Neural cell (in vitro differentiated cells): ENCODE data around the gene NKD1. TPM values are rescaled to one million over a fixed set of nuclear protein-coding genes. Genes with fewer than 3 reads are reported as not detected.

Experiments
- H2AFZ ChIP-seq: fragments of 200-600, 300-800 bp; sonication (generic), shearing (Covaris generic); 2 replicates; pipeline ENCODE4 v1.6.0; 2014; ENCODE audit warnings: low read depth, mild to moderate bottlenecking, antibody characterized with exemption, low read length, moderate library complexity
- H3F3A ChIP-seq: fragments of 200-600 bp; shearing (Covaris generic); 2 replicates; pipeline ENCODE4 v1.6.1; 2016; ENCODE audit warnings: mild to moderate bottlenecking, moderate library complexity, mixed read lengths, antibody characterized with exemption, low read length; ENCODE audit not compliant: insufficient read depth, poor library complexity, severe bottlenecking
- H3K27ac ChIP-seq: fragments of 200-600, 300-800 bp; sonication (generic), shearing (Covaris generic); 2 replicates; pipeline ENCODE4 v1.5.1; 2014; ENCODE audit warnings: mild to moderate bottlenecking, low read length, moderate library complexity
- H3K27me3 ChIP-seq: fragments of 300-800, 200-600 bp; sonication (generic), shearing (Covaris generic); 2 replicates; pipeline ENCODE4 v1.6.0; 2014; ENCODE audit warnings: mild to moderate bottlenecking, low read depth, low read length, moderate library complexity; ENCODE audit not compliant: insufficient read depth
- H3K36me3 ChIP-seq: fragments of 300-800, 200-600 bp; sonication (generic), shearing (Covaris generic); 2 replicates; pipeline ENCODE4 v1.5.1; 2014; ENCODE audit warnings: mild to moderate bottlenecking, antibody characterized with exemption, low read length, moderate library complexity; ENCODE audit not compliant: insufficient read depth
- H3K4me2 ChIP-seq: fragments of 300-800, 200-600 bp; sonication (generic), shearing (Covaris generic); 2 replicates; pipeline ENCODE4 v1.6.0; 2014; ENCODE audit warnings: mild to moderate bottlenecking, low read length
- H3K4me3 ChIP-seq: fragments of 300-800, 200-600 bp; sonication (generic), shearing (Covaris generic); 2 replicates; pipeline ENCODE4 v1.5.1; 2014; ENCODE audit warnings: mild to moderate bottlenecking, low read length, moderate library complexity
- H3K79me2 ChIP-seq: fragments of 200-600 bp; shearing (Covaris generic); replicated peaks from 2 replicates; pipeline ENCODE4 v1.6.0; 2014; ENCODE audit warnings: mild to moderate bottlenecking, low read length, moderate library complexity; ENCODE audit not compliant: insufficient read depth
- H3K9ac ChIP-seq: fragments of 300-800, 200-600 bp; sonication (generic), shearing (Covaris generic); 2 replicates; pipeline ENCODE4 v1.6.1; 2016; ENCODE audit warnings: mild to moderate bottlenecking, low read length, mixed read lengths
- H3K9me2 ChIP-seq: fragments of 200-600 bp; shearing (Covaris generic); 2 replicates; pipeline ENCODE4 v1.6.1; 2016; ENCODE audit warnings: mild to moderate bottlenecking, low read length, mixed read lengths; ENCODE audit not compliant: insufficient read depth
- H3K9me3 ChIP-seq: fragments of 200-600, 300-800 bp; sonication (generic), shearing (Covaris generic); 2 replicates; pipeline ENCODE4 v1.6.1; 2016; ENCODE audit warnings: mild to moderate bottlenecking, mixed run types, low read length, moderate library complexity, mixed read lengths
- H4K20me1 ChIP-seq: fragments of 200-600 bp; shearing (Covaris generic); 2 replicates; pipeline ENCODE4 v1.6.1; 2016; ENCODE audit warnings: mild to moderate bottlenecking, mixed run types; ENCODE audit not compliant: insufficient read depth
- EP300 ChIP-seq: fragments of 450-650 bp; conservative IDR thresholded peaks from 2 replicates; pipeline ENCODE4 v1.6.1; 2014; ENCODE audit warnings: antibody characterized with exemption, mild to moderate bottlenecking, moderate library complexity; ENCODE audit not compliant: poor library complexity, severe bottlenecking
- EZH2 ChIP-seq: fragments of 200-600, 300-800 bp; shearing (Covaris generic), sonication (generic); IDR thresholded peaks from 2 replicates; pipeline ENCODE4 v1.6.1; 2014; ENCODE audit warnings: antibody characterized with exemption, low read length, borderline replicate concordance, mild to moderate bottlenecking; ENCODE audit not compliant: insufficient read depth, poor library complexity, severe bottlenecking
- MXI1 ChIP-seq: fragments of 450-650 bp; conservative IDR thresholded peaks from 2 replicates; pipeline ENCODE4 v1.6.1; 2014; ENCODE audit warnings: antibody characterized with exemption, mild to moderate bottlenecking; ENCODE audit not compliant: poor library complexity, severe bottlenecking
- POLR2AphosphoS5 ChIP-seq: IDR thresholded peaks from 2 replicates; pipeline ENCODE4 v1.6.1; 2012
- RAD21 ChIP-seq: fragments of 450-650 bp; conservative IDR thresholded peaks from 2 replicates; pipeline ENCODE4 v1.6.1; 2014; ENCODE audit warnings: antibody characterized with exemption, mild to moderate bottlenecking, moderate library complexity
- SMC3 ChIP-seq: fragments of 450-650 bp; conservative IDR thresholded peaks from 2 replicates; pipeline ENCODE4 v1.6.1; 2014; ENCODE audit warnings: antibody characterized with exemption, mild to moderate bottlenecking, moderate library complexity; ENCODE audit not compliant: poor library complexity
- TAF1 ChIP-seq: IDR thresholded peaks from 2 replicates; pipeline ENCODE4 v1.6.1; 2012; ENCODE audit warnings: low read depth
- polyA plus RNA-seq: library from polyadenylated mRNA; depleted of rRNA; stranded (reverse); fragments of >200 nt; gene quantifications from 2 replicates; pipeline ENCODE4 v1.2.3, GENCODE V29; 2014
- TF ChIP-seq, protein P1 (sequence below): fragments of 450-650 bp; IDR thresholded peaks from 2 replicates; pipeline ENCODE4 v1.5.1; 2014; ENCODE audit warnings: antibody characterized with exemption, mild to moderate bottlenecking, moderate library complexity; ENCODE audit not compliant: poor library complexity, severe bottlenecking
- TF ChIP-seq, protein P2 (sequence below): IDR thresholded peaks from 2 replicates; pipeline ENCODE4 v1.6.1; 2012; ENCODE audit warnings: borderline replicate concordance

The NKD1 gene
- polyA plus RNA-seq, 1 donor from 2014 or later, result 1.1 TPM

- no peak overlapping the region for H3K9ac ChIP-seq
- no peak overlapping the region for H3K4me3 ChIP-seq
- TF ChIP-seq POLR2AphosphoS5 (no peak), SMC3 (no peak), EP300 (no peak), RAD21 (no peak), TAF1 (no peak), MXI1 (no peak), EZH2 (no peak)
- TF ChIP-seq, protein P1, sequence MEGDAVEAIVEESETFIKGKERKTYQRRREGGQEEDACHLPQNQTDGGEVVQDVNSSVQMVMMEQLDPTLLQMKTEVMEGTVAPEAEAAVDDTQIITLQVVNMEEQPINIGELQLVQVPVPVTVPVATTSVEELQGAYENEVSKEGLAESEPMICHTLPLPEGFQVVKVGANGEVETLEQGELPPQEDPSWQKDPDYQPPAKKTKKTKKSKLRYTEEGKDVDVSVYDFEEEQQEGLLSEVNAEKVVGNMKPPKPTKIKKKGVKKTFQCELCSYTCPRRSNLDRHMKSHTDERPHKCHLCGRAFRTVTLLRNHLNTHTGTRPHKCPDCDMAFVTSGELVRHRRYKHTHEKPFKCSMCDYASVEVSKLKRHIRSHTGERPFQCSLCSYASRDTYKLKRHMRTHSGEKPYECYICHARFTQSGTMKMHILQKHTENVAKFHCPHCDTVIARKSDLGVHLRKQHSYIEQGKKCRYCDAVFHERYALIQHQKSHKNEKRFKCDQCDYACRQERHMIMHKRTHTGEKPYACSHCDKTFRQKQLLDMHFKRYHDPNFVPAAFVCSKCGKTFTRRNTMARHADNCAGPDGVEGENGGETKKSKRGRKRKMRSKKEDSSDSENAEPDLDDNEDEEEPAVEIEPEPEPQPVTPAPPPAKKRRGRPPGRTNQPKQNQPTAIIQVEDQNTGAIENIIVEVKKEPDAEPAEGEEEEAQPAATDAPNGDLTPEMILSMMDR, result no peak
- TF ChIP-seq, protein P2, sequence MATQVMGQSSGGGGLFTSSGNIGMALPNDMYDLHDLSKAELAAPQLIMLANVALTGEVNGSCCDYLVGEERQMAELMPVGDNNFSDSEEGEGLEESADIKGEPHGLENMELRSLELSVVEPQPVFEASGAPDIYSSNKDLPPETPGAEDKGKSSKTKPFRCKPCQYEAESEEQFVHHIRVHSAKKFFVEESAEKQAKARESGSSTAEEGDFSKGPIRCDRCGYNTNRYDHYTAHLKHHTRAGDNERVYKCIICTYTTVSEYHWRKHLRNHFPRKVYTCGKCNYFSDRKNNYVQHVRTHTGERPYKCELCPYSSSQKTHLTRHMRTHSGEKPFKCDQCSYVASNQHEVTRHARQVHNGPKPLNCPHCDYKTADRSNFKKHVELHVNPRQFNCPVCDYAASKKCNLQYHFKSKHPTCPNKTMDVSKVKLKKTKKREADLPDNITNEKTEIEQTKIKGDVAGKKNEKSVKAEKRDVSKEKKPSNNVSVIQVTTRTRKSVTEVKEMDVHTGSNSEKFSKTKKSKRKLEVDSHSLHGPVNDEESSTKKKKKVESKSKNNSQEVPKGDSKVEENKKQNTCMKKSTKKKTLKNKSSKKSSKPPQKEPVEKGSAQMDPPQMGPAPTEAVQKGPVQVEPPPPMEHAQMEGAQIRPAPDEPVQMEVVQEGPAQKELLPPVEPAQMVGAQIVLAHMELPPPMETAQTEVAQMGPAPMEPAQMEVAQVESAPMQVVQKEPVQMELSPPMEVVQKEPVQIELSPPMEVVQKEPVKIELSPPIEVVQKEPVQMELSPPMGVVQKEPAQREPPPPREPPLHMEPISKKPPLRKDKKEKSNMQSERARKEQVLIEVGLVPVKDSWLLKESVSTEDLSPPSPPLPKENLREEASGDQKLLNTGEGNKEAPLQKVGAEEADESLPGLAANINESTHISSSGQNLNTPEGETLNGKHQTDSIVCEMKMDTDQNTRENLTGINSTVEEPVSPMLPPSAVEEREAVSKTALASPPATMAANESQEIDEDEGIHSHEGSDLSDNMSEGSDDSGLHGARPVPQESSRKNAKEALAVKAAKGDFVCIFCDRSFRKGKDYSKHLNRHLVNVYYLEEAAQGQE, result no peak
Measured at GRCh38 chr16:50534556-50534955, 13.6 kb upstream of the NKD1 start.

DNA sequence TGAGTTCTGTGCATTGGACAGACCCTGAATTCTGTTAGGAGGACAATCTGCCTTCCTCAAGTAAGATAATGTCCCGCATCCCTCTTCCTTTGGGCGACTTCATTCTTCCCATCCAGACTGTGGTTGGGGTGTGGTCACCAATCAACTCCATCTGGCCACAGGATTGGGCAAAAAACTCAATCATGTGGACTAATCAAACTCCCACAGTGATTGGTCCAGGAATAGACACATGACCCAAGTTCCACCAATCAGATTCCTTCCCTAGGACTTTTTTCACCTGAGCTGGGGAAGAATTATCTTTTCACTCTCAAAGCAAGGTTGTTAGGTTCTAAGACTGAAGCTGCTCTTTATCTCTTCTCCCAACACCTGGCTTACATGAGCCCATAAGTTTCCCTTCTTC is 13.2 kb upstream of the NKD1 start:
- no peak overlapping the region for H3K27ac ChIP-seq
- no peaks in the 10 kb centered on the region for H4K20me1 ChIP-seq
- no peak overlapping the region for H3K9ac ChIP-seq
- TF ChIP-seq POLR2AphosphoS5 (no peak), TAF1 (no peak), SMC3 (no peak)
- H3K9me2 ChIP-seq, result no peaks in the 10 kb centered on the region
- no peak overlapping the region for H3K4me2 ChIP-seq
- H3K79me2 ChIP-seq, result no peaks in the 10 kb centered on the region
- no peak overlapping the region for H2AFZ ChIP-seq
- H3K36me3 ChIP-seq, result no peaks in the 10 kb centered on the region
- H3K4me3 ChIP-seq, result no peak overlapping the region
- no peaks in the 10 kb centered on the region for H3F3A ChIP-seq
- no peaks in the 10 kb centered on the region for H3K9me3 ChIP-seq
- no peaks in the 10 kb centered on the region for H3K27me3 ChIP-seq

More at GRCh38 chr16:50534556-50534955, 13.6 kb upstream of the NKD1 start:
- Histone ChIP-seq H4K20me1 (no peaks in the 10 kb centered on the region), H3K9me3 (no peaks in the 10 kb centered on the region), H3K27ac (no peak overlapping the region), H3K79me2 (no peaks in the 10 kb centered on the region), H2AFZ (no peak overlapping the region), H3K9me2 (no peaks in the 10 kb centered on the region), H3K4me2 (no peak overlapping the region), H3F3A (no peaks in the 10 kb centered on the region), H3K27me3 (no peaks in the 10 kb centered on the region), H3K36me3 (no peaks in the 10 kb centered on the region)
